ENCODE measurements around the gene CACNA2D3.

DNA sequence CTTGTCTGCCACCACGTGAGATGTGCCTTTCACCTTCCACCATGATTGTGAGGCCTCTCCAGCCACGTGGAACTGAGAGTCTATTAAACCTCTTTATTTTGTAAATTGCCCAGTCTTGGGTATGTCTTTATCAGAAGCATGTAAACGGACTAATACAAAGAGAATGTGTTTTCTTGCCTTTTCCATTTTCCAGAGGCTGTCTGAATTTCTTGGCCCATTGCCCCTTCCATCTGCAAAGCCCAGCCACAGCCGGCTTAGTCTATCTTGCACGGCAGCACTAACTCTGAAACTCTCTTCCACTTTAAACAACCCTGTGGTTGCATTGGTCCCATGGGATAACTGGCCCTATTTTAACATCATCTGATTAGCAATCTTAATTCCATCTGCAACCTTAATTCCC lies 590.2 kb downstream of the CACNA2D3 start:
- TF ChIP-seq GATA2 (IDR thresholded peaks at IDR 0.05; ENCODE audit: low read depth, low read length) (no peak), GATA3 (IDR thresholded peaks at IDR 0.05; ENCODE audit: low read depth, low read length) (no peak)
